K562 (cell line): ENCODE results near the gene CMSS1. TPM values are rescaled to one million over a fixed set of nuclear protein-coding genes. Genes with fewer than 3 reads are reported as not detected.

Experiments
- DACH1 ChIP-seq: fragments of 450-650 bp; IDR thresholded peaks from 2 replicates; pipeline ENCODE4 v1.6.1; 2018; ENCODE audit not compliant: partially characterized antibody
- DPF2 ChIP-seq: fragments of 450-650 bp; IDR thresholded peaks from 2 replicates; pipeline ENCODE4 v1.6.1; 2016
- GABPB1 ChIP-seq: sonication (generic); formaldehyde crosslinking; IDR thresholded peaks from 2 replicates; pipeline ENCODE4 v1.8.0; 2022; ENCODE audit warnings: mild to moderate bottlenecking, missing genetic modification reagents
- GATA2 ChIP-seq: sonication (generic); formaldehyde crosslinking; IDR thresholded peaks from 2 replicates; pipeline ENCODE4 v1.4.0; 2020; ENCODE audit warnings: mild to moderate bottlenecking, missing genetic modification reagents
- JUNB ChIP-seq: fragments of 450-650 bp; formaldehyde crosslinking; conservative IDR thresholded peaks from 2 replicates; pipeline ENCODE4 v1.4.0; 2020; ENCODE audit warnings: mild to moderate bottlenecking
- MEIS2 ChIP-seq: fragments of 450-650 bp; IDR thresholded peaks from 2 replicates; pipeline ENCODE4 v1.6.1; 2014; ENCODE audit warnings: mild to moderate bottlenecking; ENCODE audit not compliant: partially characterized antibody
- NFIC ChIP-seq: fragments of 450-650 bp; IDR thresholded peaks from 2 replicates; pipeline ENCODE4 v1.6.1; 2017; ENCODE audit warnings: mild to moderate bottlenecking, inconsistent platforms
- POLR2AphosphoS5 ChIP-seq: IDR thresholded peaks from 2 replicates; pipeline ENCODE4 v1.6.1; 2011; ENCODE audit warnings: mild to moderate bottlenecking, low read depth, low read length, moderate library complexity; ENCODE audit not compliant: control insufficient read depth, insufficient read depth
- SFPQ ChIP-seq: fragments of 200-400 bp; formaldehyde crosslinking; IDR thresholded peaks from 2 replicates; pipeline ENCODE4 v1.6.1; 2017; ENCODE audit warnings: mild to moderate bottlenecking, low read depth, low read length, moderate library complexity
- SMARCE1 ChIP-seq: fragments of 450-650 bp; IDR thresholded peaks from 2 replicates; pipeline ENCODE4 v1.7.1; 2016; ENCODE audit warnings: mild to moderate bottlenecking
- TCF3 ChIP-seq: sonication (generic); formaldehyde crosslinking; IDR thresholded peaks from 2 replicates; pipeline ENCODE4 v1.4.0; 2020; ENCODE audit warnings: mild to moderate bottlenecking, missing genetic modification reagents
- ZC3H11A ChIP-seq: IDR thresholded peaks from 2 replicates; pipeline ENCODE4 v1.6.1; 2012; ENCODE audit warnings: low read depth, low read length, improper control_type of control experiment
- ZFX ChIP-seq: sonication (generic); formaldehyde crosslinking; IDR thresholded peaks from 2 replicates; pipeline ENCODE4 v1.8.0; 2022; ENCODE audit warnings: mild to moderate bottlenecking, missing genetic modification reagents, moderate library complexity
- ZHX1 ChIP-seq: fragments of 150-350 bp; conservative IDR thresholded peaks from 2 replicates; pipeline ENCODE4 v1.6.1; 2014; ENCODE audit warnings: low read length
- polyA plus RNA-seq, 8 experiments: library from polyadenylated mRNA; depleted of rRNA in 4 of 8; stranded (reverse) in 5 of 8; unstranded in 3 of 8; fragments of >200 nt; fragmentation: Nextera tagmentation in 2 of 8; fragmentation: Illumina TruSeq in 1 of 8; extraction: Ambion mirVana in 2 of 8; extraction: Trizol in 1 of 8; gene quantifications; 2 replicates each; pipeline versions ENCODE4 v1.2.1 to v1.2.3, GENCODE V29; 2011 to 2014; ENCODE audit warnings: inconsistent platforms in 1 of 8, missing spikeins in 1 of 8
- total RNA-seq, 7 experiments: library from RNA; depleted of rRNA in 6 of 7; stranded (reverse); fragments of >200 nt in 6 of 7; fragmentation: Illumina TruSeq in 2 of 7; extraction: Trizol in 2 of 7; gene quantifications; 2 replicates each; pipeline versions ENCODE4 v1.2.1 to v1.2.3, GENCODE V29; 2011 to 2021; ENCODE audit warnings: low replicate concordance in 1 of 7
- TF ChIP-seq, protein P1 (sequence below), 2 experiments: fragments of 450-650 bp in 1 of 2; sonication (generic) in 1 of 2; formaldehyde crosslinking in 1 of 2; IDR thresholded peaks in 1 of 2; conservative IDR thresholded peaks in 1 of 2; 2 replicates each; pipeline versions ENCODE4 v1.6.1 to v1.8.1; 2016 to 2023; ENCODE audit warnings: mild to moderate bottlenecking in 2 of 2, moderate library complexity in 2 of 2, inconsistent platforms in 1 of 2, missing genetic modification reagents in 1 of 2
- TF ChIP-seq, protein P2 (sequence below): fragments of 450-650 bp; IDR thresholded peaks from 2 replicates; pipeline ENCODE4 v1.6.1; 2017; ENCODE audit warnings: antibody characterized with exemption, mild to moderate bottlenecking
- TF ChIP-seq, protein P3 (sequence below), 2 experiments: fragments of 250-450 bp in 1 of 2; fragments of 450-650 bp in 1 of 2; sonication (Bioruptor Pico) in 1 of 2; IDR thresholded peaks; 2 replicates each; pipeline versions ENCODE4 v1.6.1 to v1.8.0; 2016 to 2021; ENCODE audit warnings: mild to moderate bottlenecking in 2 of 2, moderate library complexity in 2 of 2, missing compliant biosample characterization in 1 of 2, missing genetic modification characterization in 1 of 2

The CMSS1 gene
- total and polyA plus RNA-seq, 9 of the 15 experiments (the other 6 are each of a cell fraction or from before 2014, with no cell fraction given): 46.9 to 109 (median 72.3) TPM

GRCh38 chr3:99825004-99825640 lies 7.5 kb downstream of the CMSS1 start (continued):
- TF ChIP-seq MEIS2 (peak; percentile 92), POLR2AphosphoS5 (no peak), ZHX1 (no peak), JUNB (CRISPR knock-in tag) (no peak), DACH1 (peak; percentile 41), ZC3H11A (no peak), SFPQ (no peak), NFIC (no peak), TCF3 (CRISPR knock-in tag) (peak; percentile 74), DPF2 (peak; percentile 98), GABPB1 (no peak), SMARCE1 (peak; percentile 98), ZFX (no peak), GATA2 (peak; percentile 51)
- TF ChIP-seq, protein P1, sequence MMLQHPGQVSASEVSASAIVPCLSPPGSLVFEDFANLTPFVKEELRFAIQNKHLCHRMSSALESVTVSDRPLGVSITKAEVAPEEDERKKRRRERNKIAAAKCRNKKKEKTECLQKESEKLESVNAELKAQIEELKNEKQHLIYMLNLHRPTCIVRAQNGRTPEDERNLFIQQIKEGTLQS (IDR thresholded peaks at IDR 0.05): peak; percentile 87
- TF ChIP-seq, protein P1 (CRISPR knock-in tag; conservative IDR thresholded peaks at IDR 0.05): no peak
- TF ChIP-seq, protein P2, sequence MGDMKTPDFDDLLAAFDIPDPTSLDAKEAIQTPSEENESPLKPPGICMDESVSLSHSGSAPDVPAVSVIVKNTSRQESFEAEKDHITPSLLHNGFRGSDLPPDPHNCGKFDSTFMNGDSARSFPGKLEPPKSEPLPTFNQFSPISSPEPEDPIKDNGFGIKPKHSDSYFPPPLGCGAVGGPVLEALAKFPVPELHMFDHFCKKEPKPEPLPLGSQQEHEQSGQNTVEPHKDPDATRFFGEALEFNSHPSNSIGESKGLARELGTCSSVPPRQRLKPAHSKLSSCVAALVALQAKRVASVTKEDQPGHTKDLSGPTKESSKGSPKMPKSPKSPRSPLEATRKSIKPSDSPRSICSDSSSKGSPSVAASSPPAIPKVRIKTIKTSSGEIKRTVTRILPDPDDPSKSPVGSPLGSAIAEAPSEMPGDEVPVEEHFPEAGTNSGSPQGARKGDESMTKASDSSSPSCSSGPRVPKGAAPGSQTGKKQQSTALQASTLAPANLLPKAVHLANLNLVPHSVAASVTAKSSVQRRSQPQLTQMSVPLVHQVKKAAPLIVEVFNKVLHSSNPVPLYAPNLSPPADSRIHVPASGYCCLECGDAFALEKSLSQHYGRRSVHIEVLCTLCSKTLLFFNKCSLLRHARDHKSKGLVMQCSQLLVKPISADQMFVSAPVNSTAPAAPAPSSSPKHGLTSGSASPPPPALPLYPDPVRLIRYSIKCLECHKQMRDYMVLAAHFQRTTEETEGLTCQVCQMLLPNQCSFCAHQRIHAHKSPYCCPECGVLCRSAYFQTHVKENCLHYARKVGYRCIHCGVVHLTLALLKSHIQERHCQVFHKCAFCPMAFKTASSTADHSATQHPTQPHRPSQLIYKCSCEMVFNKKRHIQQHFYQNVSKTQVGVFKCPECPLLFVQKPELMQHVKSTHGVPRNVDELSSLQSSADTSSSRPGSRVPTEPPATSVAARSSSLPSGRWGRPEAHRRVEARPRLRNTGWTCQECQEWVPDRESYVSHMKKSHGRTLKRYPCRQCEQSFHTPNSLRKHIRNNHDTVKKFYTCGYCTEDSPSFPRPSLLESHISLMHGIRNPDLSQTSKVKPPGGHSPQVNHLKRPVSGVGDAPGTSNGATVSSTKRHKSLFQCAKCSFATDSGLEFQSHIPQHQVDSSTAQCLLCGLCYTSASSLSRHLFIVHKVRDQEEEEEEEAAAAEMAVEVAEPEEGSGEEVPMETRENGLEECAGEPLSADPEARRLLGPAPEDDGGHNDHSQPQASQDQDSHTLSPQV: 0 out of 2 replicates have a peak, but pooled peaks have one; percentile 28
- TF ChIP-seq, protein P3, sequence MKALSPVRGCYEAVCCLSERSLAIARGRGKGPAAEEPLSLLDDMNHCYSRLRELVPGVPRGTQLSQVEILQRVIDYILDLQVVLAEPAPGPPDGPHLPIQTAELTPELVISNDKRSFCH (CRISPR knock-in tag; IDR thresholded peaks at IDR 0.05): no peak
- TF ChIP-seq, protein P3 (tag; IDR thresholded peaks at IDR 0.05): 0 out of 2 replicates have a peak, but pooled peaks have one; percentile 26
